H1 (cell line): ENCODE measurements around the gene WDR89. TPM values are rescaled to one million over a fixed set of nuclear protein-coding genes. Genes with fewer than 3 reads are reported as not detected.

Source experiments
- E2F6 ChIP-seq: IDR thresholded peaks from 2 replicates; pipeline ENCODE4 v1.6.1; 2012; ENCODE audit warnings: inconsistent platforms
- polyA plus RNA-seq, 7 experiments: library from polyadenylated mRNA; depleted of rRNA in 3 of 7; stranded (reverse) in 5 of 7; unstranded in 2 of 7; fragments of >200 nt in 5 of 7; fragments of 200-250 nt in 2 of 7; gene quantifications; 1 replicate in 5 of 7; 2 replicates in 1 of 7; 4 replicates in 1 of 7; pipeline versions ENCODE4 v1.2.1 to v1.2.3, GENCODE V29; 2011 to 2013; ENCODE audit warnings: missing spikeins in 2 of 7, mixed read lengths in 2 of 7
- total RNA-seq: library from RNA; stranded (reverse); fragmentation: NEBNext Ultra II Directional; extraction: Animal tissue kit (Norgen Biotek cat#: 25700); gene quantifications from 2 replicates; pipeline ENCODE4 v1.2.1, GENCODE V29; 2021

Gene WDR89
- total and polyA plus RNA-seq, 2 of the 8 experiments (the other 6 are each of a cell fraction or from before 2014, with no cell fraction given): 8.3 to 32.9 TPM

GRCh38 chr14:63673886-63674497 lies 32.3 kb upstream of the WDR89 start (continued):
- no peak for TF ChIP-seq E2F6
